PC-3 (cell line): ENCODE data around the gene ANKFN1. TPM values are rescaled to one million over a fixed set of nuclear protein-coding genes. Genes with fewer than 3 reads are reported as not detected.

ENCODE experiments used
- ATAC-seq: fragments of 200-7000 bp; cut with Tn5 transposase; 2 replicates; pipeline ENCODE4 v1.9.1; 2020; ENCODE audit warnings: mild to moderate bottlenecking, moderate library complexity
- BruUV-seq: library from RNA; stranded (reverse); fragments of 400-500 nt; replicated peaks from 2 replicates; lab custom pipeline; 2021; lab: Mats Ljungman, UMichigan
- CTCF ChIA-PET: fragments of 300-600 bp; sonication (Branson Sonifier 250); formaldehyde crosslinking; loops from one replicate; lab custom pipeline; 2022; ENCODE audit warnings: antibody characterized with exemption; lab: Charles Lee
- POLR2A ChIA-PET: fragments of 300-600 bp; sonication (Branson Sonifier 250); formaldehyde crosslinking; loops from one replicate; lab custom pipeline; 2022; ENCODE audit warnings: antibody characterized with exemption; ENCODE audit not compliant: unreplicated experiment; lab: Charles Lee
- DNase-seq: peaks from one replicate; pipeline ENCODE4 v3.0.0-alpha.2; 2015
- H2AFZ ChIP-seq: fragments of 300-600 bp; sonication (generic); 2 replicates; pipeline ENCODE4 v1.6.0; 2016; ENCODE audit warnings: antibody characterized with exemption, low read length
- H3F3A ChIP-seq: fragments of 300-600 bp; sonication (generic); one replicate; pipeline ENCODE4 v1.6.0; 2017; ENCODE audit warnings: antibody characterized with exemption, low read length, control low read depth, mild to moderate bottlenecking; ENCODE audit not compliant: unreplicated experiment
- H3K27ac ChIP-seq: fragments of 300-600 bp; sonication (generic); 2 replicates; pipeline ENCODE4 v1.5.1; 2016; ENCODE audit warnings: mild to moderate bottlenecking, low read length
- H3K27me3 ChIP-seq: fragments of 300-600 bp; sonication (generic); 2 replicates; pipeline ENCODE4 v1.6.1; 2016; ENCODE audit warnings: low read length, mixed read lengths
- H3K36me3 ChIP-seq: fragments of 300-600 bp; sonication (generic); 2 replicates; pipeline ENCODE4 v1.6.1; 2016; ENCODE audit warnings: low read depth, mixed run types, low read length, mixed read lengths
- H3K4me1 ChIP-seq: fragments of 300-600 bp; sonication (generic); 2 replicates; pipeline ENCODE4 v1.5.1; 2016; ENCODE audit warnings: low read length; ENCODE audit not compliant: insufficient read depth
- H3K4me2 ChIP-seq: fragments of 300-600 bp; sonication (generic); 2 replicates; pipeline ENCODE4 v1.6.0; 2016; ENCODE audit warnings: low read length
- H3K4me3 ChIP-seq: fragments of 300-600 bp; sonication (generic); 2 replicates; pipeline ENCODE4 v1.5.1; 2016; ENCODE audit warnings: mild to moderate bottlenecking, low read length, mixed read lengths
- H3K79me2 ChIP-seq: fragments of 300-600 bp; sonication (generic); 2 replicates; pipeline ENCODE4 v1.6.1; 2017; ENCODE audit warnings: low read length, mixed read lengths
- H3K9ac ChIP-seq: fragments of 300-600 bp; sonication (generic); 2 replicates; pipeline ENCODE4 v1.6.0; 2016; ENCODE audit warnings: mild to moderate bottlenecking, low read length
- H3K9me2 ChIP-seq: fragments of 300-600 bp; sonication (generic); replicated peaks from 2 replicates; pipeline ENCODE4 v1.6.1; 2016; ENCODE audit warnings: mixed run types, low read length, mixed read lengths
- H3K9me3 ChIP-seq: fragments of 300-600 bp; sonication (generic); 2 replicates; pipeline ENCODE4 v1.6.1; 2016; ENCODE audit warnings: low read length, mixed read lengths
- H4K20me1 ChIP-seq: fragments of 300-600 bp; sonication (generic); 2 replicates; pipeline ENCODE4 v1.6.1; 2016; ENCODE audit warnings: low read length, mixed read lengths
- EZH2 ChIP-seq: fragments of 300-600 bp; sonication (generic); IDR thresholded peaks from one replicate; pipeline ENCODE4 v1.6.1; 2017; ENCODE audit warnings: antibody characterized with exemption, mild to moderate bottlenecking, low read length; ENCODE audit not compliant: unreplicated experiment
- EZH2phosphoT487 ChIP-seq: fragments of 300-600 bp; sonication (generic); IDR thresholded peaks from 2 replicates; pipeline ENCODE4 v1.6.1; 2018; ENCODE audit warnings: mild to moderate bottlenecking, antibody characterized with exemption, low read length, borderline replicate concordance
- intact Hi-C: fragments of 100-400 bp; cut with micrococcal nuclease; formaldehyde crosslinking; loops from 2 replicates; pipeline ENCODE4 v1.9.0; 2023
- total RNA-seq: library from RNA; depleted of rRNA; stranded (reverse); fragments of >200 nt; gene quantifications from 2 replicates; pipeline ENCODE4 v1.2.3, GENCODE V29; 2014
- TF ChIP-seq, protein P1 (sequence below): fragments of 300-600 bp; sonication (generic); conservative IDR thresholded peaks from 2 replicates; pipeline ENCODE4 v1.5.1; 2017; ENCODE audit warnings: antibody characterized with exemption, low read depth, mild to moderate bottlenecking, low read length

ANKFN1 gene
- total RNA-seq, 1 experiment from 2014 or later: not detected

DNA sequence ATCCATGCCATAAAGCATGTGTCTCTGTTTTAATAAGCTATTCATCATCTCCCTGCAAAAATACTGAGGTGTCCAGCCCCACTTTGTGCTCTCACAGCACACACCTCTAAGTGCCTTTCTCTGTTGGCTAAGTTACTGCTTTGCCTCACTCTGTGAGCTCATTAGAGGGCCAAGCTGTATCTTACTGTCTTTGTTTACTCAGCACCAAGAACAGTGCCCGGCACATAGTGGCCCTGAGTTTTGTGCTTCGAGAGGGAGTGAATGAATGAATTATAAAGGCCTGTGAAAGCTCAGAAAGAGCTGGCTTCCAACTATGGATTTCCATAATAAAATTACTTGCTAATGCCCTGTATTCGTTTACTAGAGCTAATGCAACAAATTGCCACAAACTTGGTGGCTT is 390.0 kb downstream of the ANKFN1 start:
- intact Hi-C loops: no loop called here
- H3K27me3 ChIP-seq: peaks cover 14% of the 10 kb centered on the region; the same call in 1 of the 2 replicates
- no peak overlapping the region for H3K4me3 ChIP-seq
- H3K4me2 ChIP-seq: no peak overlapping the region
- no peaks in the 10 kb centered on the region for H3K36me3 ChIP-seq
- DNase-seq (no peak), ATAC-seq (no peak)
- POLR2A ChIA-PET: no interaction called here
- no peaks in the 10 kb centered on the region for H3K79me2 ChIP-seq
- no peak overlapping the region for H3K27ac ChIP-seq
- H3K9me2 ChIP-seq: no peaks in the 10 kb centered on the region
- no TSS peak for BruUV-seq
- H3F3A ChIP-seq: no peaks in the 10 kb centered on the region
- no peak overlapping the region for H2AFZ ChIP-seq
- no peaks in the 10 kb centered on the region for H3K4me1 ChIP-seq
- CTCF ChIA-PET: no interaction called here
- no peak overlapping the region for H3K9ac ChIP-seq
- H3K9me3 ChIP-seq: no peaks in the 10 kb centered on the region
- H4K20me1 ChIP-seq: no peaks in the 10 kb centered on the region
- TF ChIP-seq, protein P1, sequence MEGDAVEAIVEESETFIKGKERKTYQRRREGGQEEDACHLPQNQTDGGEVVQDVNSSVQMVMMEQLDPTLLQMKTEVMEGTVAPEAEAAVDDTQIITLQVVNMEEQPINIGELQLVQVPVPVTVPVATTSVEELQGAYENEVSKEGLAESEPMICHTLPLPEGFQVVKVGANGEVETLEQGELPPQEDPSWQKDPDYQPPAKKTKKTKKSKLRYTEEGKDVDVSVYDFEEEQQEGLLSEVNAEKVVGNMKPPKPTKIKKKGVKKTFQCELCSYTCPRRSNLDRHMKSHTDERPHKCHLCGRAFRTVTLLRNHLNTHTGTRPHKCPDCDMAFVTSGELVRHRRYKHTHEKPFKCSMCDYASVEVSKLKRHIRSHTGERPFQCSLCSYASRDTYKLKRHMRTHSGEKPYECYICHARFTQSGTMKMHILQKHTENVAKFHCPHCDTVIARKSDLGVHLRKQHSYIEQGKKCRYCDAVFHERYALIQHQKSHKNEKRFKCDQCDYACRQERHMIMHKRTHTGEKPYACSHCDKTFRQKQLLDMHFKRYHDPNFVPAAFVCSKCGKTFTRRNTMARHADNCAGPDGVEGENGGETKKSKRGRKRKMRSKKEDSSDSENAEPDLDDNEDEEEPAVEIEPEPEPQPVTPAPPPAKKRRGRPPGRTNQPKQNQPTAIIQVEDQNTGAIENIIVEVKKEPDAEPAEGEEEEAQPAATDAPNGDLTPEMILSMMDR: no peak
- TF ChIP-seq EZH2: no peak
- TF ChIP-seq EZH2phosphoT487: no peak

GRCh38 chr17:56545106-56545505 is 391.8 kb downstream of the ANKFN1 start:
- Histone ChIP-seq H2AFZ (no peak overlapping the region), H3F3A (no peaks in the 10 kb centered on the region), H3K36me3 (no peaks in the 10 kb centered on the region), H3K27ac (no peak overlapping the region), H3K9me3 (no peaks in the 10 kb centered on the region), H3K79me2 (no peaks in the 10 kb centered on the region), H3K4me2 (no peak overlapping the region), H3K9ac (no peak overlapping the region), H3K4me1 (no peaks in the 10 kb centered on the region), H4K20me1 (no peaks in the 10 kb centered on the region), H3K27me3 (peaks cover 14% of the 10 kb centered on the region; the same call in 1 of the 2 replicates), H3K9me2 (no peaks in the 10 kb centered on the region), H3K4me3 (no peak overlapping the region)
- ATAC-seq (no peak), DNase-seq (no peak)
- CTCF ChIA-PET: no interaction called here
- no TSS peak for BruUV-seq
- POLR2A ChIA-PET: interaction anchor here (0.6 kb wide), 1 partner anchor 50 kb away, joined by 10 read pairs; no protein-coding TSS in a partner anchor
- intact Hi-C loops: no loop called here
- no peak for TF ChIP-seq EZH2phosphoT487
- TF ChIP-seq, protein P1: no peak
- TF ChIP-seq EZH2: no peak

DNA sequence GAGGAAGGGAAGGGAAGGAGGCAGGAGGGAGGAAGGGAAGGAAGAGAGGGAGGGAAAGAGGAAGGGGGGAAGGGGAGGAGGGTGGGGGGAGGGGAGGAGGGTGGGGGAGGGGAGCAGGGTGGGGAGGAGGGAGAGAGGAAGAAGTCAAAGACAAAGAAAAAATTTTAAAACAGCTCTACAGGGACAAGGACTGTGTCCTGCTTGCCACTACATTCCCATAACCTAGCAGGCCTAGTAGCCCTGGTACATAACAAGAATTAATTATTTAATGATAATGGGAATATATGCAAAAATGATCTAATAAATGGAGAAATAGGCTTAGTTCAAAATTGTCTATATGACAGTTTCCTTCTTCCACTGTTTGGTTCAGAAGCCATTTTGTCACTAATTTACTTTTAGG is 392.7 kb downstream of the ANKFN1 start:
- no peak overlapping the region for H2AFZ ChIP-seq
- no peaks in the 10 kb centered on the region for H3K9me3 ChIP-seq
- H3K9me2 ChIP-seq: no peaks in the 10 kb centered on the region
- H3K79me2 ChIP-seq: no peaks in the 10 kb centered on the region
- TF ChIP-seq EZH2phosphoT487: no peak
- no peak for TF ChIP-seq EZH2
- TF ChIP-seq, protein P1: no peak
- DNase-seq (no peak), ATAC-seq (no peak)
- no peaks in the 10 kb centered on the region for H3F3A ChIP-seq
- H4K20me1 ChIP-seq: no peaks in the 10 kb centered on the region
- intact Hi-C loops: no loop called here
- H3K9ac ChIP-seq: no peak overlapping the region
- POLR2A ChIA-PET: no interaction called here
- peaks cover 14% of the 10 kb centered on the region; the same call in 1 of the 2 replicates for H3K27me3 ChIP-seq
- no peak overlapping the region for H3K27ac ChIP-seq
- H3K4me3 ChIP-seq: no peak overlapping the region
- BruUV-seq: no TSS peak
- H3K4me1 ChIP-seq: no peaks in the 10 kb centered on the region
- CTCF ChIA-PET: no interaction called here
- no peak overlapping the region for H3K4me2 ChIP-seq
- H3K36me3 ChIP-seq: no peaks in the 10 kb centered on the region
